Mammary epithelial cell (primary cell): ENCODE measurements around the gene KIF9.

Source experiments
- EZH2 ChIP-seq: IDR thresholded peaks from 2 replicates; pipeline ENCODE4 v1.6.1; 2012; ENCODE audit warnings: low read length, inconsistent platforms, borderline replicate concordance
- TF ChIP-seq, protein P1 (sequence below), 2 donors: IDR thresholded peaks in 1 of 2; conservative IDR thresholded peaks in 1 of 2; 2 replicates each; pipeline ENCODE4 v1.5.1; 2011 to 2012; ENCODE audit warnings: inconsistent platforms in 2 of 2, low read length in 2 of 2, mild to moderate bottlenecking in 2 of 2, control low read depth in 1 of 2, low read depth in 1 of 2; ENCODE audit not compliant: insufficient read depth in 1 of 2; ENCODE audit errors: extremely low read depth in 1 of 2

DNA sequence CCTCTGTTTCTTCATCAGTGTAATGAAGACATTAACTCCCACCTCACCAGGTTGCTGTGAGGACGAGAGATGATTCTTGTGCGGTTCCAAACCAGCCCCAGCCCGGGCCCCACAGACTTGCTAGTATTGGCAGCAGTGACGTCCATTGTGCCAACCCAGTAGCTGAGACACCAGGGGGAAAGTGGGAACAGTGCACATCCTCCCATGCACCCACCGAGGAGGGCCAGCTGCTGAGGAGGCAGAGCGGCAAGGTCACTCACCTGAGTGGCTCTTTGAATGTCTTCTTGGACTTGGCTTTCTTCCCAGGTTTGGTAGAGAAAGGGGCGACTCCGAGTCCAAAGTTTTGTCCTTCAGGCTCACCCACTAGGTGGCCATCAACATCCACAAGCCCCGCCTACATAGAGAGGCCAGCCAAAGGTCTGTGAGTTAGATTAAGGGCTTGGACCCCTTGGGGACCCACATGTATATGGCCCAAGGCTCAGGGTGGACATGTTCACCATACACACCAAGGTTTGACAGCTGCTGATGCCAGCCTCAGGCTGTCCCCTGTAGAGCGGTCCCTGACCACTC lies 38.0 kb downstream of the KIF9 start:
- TF ChIP-seq, protein P1, sequence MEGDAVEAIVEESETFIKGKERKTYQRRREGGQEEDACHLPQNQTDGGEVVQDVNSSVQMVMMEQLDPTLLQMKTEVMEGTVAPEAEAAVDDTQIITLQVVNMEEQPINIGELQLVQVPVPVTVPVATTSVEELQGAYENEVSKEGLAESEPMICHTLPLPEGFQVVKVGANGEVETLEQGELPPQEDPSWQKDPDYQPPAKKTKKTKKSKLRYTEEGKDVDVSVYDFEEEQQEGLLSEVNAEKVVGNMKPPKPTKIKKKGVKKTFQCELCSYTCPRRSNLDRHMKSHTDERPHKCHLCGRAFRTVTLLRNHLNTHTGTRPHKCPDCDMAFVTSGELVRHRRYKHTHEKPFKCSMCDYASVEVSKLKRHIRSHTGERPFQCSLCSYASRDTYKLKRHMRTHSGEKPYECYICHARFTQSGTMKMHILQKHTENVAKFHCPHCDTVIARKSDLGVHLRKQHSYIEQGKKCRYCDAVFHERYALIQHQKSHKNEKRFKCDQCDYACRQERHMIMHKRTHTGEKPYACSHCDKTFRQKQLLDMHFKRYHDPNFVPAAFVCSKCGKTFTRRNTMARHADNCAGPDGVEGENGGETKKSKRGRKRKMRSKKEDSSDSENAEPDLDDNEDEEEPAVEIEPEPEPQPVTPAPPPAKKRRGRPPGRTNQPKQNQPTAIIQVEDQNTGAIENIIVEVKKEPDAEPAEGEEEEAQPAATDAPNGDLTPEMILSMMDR (conservative IDR thresholded peaks at IDR 0.05 in 1 of 2, IDR thresholded peaks at IDR 0.05 in 1 of 2; ENCODE audit: extremely low read depth in 1 of 2, insufficient read depth in 1 of 2, low read depth in 1 of 2, low read length in 2 of 2), result no peak
- TF ChIP-seq EZH2, result no peak
